Psoas muscle (tissue), 8 donors: Measurements from ENCODE around the gene CAD. TPM values are rescaled to one million over a fixed set of nuclear protein-coding genes. Genes with fewer than 3 reads are reported as not detected.
"Not testable (repeated sequence)": the region's sequence is repeated elsewhere in the genome, so short reads cannot be mapped to it uniquely, and the experiment has no call there.

Experiments
- ATAC-seq, 4 donors: fragments of 200-7000 bp; cut with Tn5 transposase; one replicate each; pipeline ENCODE4 v1.9.1; 2020; ENCODE audit warnings: moderate library complexity in 3 of 4, mild to moderate bottlenecking in 2 of 4
- DNase-seq, 2 donors: peaks; one replicate each; pipeline ENCODE4 v3.0.0-alpha.2; 2020
- H3K27ac ChIP-seq: fragments of 200-600 bp; one replicate; pipeline ENCODE4 v1.8.0; 2022
- H3K27me3 ChIP-seq, 3 donors: fragments of 200-600 bp in 1 of 3; one replicate each; pipeline versions ENCODE4 v1.6.1 to v1.8.0; 2013 to 2022; ENCODE audit warnings: low read length in 2 of 3, mild to moderate bottlenecking in 2 of 3, moderate library complexity in 1 of 3; ENCODE audit not compliant: insufficient read depth in 3 of 3
- H3K36me3 ChIP-seq, 2 donors: fragments of 200-600 bp in 1 of 2; one replicate each; pipeline versions ENCODE4 v1.6.1 to v1.8.0; 2013 to 2022; ENCODE audit warnings: low read depth in 1 of 2, mild to moderate bottlenecking in 1 of 2, moderate library complexity in 1 of 2; ENCODE audit not compliant: insufficient read depth in 1 of 2
- H3K4me1 ChIP-seq: fragments of 200-600 bp; one replicate; pipeline ENCODE4 v1.8.0; 2022
- H3K4me3 ChIP-seq: fragments of 200-600 bp; one replicate; pipeline ENCODE4 v1.8.0; 2022; ENCODE audit warnings: mild to moderate bottlenecking
- H3K9me3 ChIP-seq: fragments of 200-600 bp; one replicate; pipeline ENCODE4 v1.8.0; 2022
- CTCF ChIP-seq: fragments of 200-600 bp; IDR thresholded peaks from one replicate; pipeline ENCODE4 v1.8.0; 2022; ENCODE audit warnings: antibody characterized with exemption
- WGBS, 3 donors: extraction: QIAGEN DNeasy Blood & Tissue Kit; methylation state at CpG; one replicate each; pipeline versions ENCODE4 v1.1.6 to v1.1.7; 2013; 5-methylcytosine and 5-hydroxymethylcytosine counted together
- intact Hi-C, 2 donors: fragments of 100-400 bp; cut with DNase I; formaldehyde crosslinking; loops; one replicate each; pipeline versions ENCODE4 v1.11.0 to v1.14.2; 2022
- polyA plus RNA-seq, 3 donors: library from polyadenylated mRNA; stranded (reverse); fragments of 200-250 nt; gene quantifications; one replicate each; pipeline ENCODE4 v1.2.3, GENCODE V29; 2013
- total RNA-seq, 4 donors: library from RNA; stranded (reverse); fragmentation: NEBNext Ultra II Directional in 2 of 4; extraction: Animal tissue kit (Norgen Biotek cat#: 25700) in 2 of 4; gene quantifications; one replicate each; pipeline versions ENCODE4 v1.2.1 to v1.2.4, GENCODE V29; 2021 to 2023
- donor health status: healthy with polysubstance abuse.
- donor health status: DM: no; HTN: no; CAD: no; lungs with moderate emphysema.
- donor health status: Bipolar disorder and iron deficiency.
- donor health status: healthy.
- donor health status: DM: yes; HTN: yes; CAD: no.
- donor health status: DM: no; HTN: no; CAD: no.
- donor health status: DM: no; HTN: no; CAD: no.
- donor health status: DM: yes; HTN: yes; CAD: no.

The CAD gene
- total and polyA plus RNA-seq, 7 donors, result 5.9 to 13.6 (median 8.2) TPM

GRCh38 chr2:27270670-27271069, 53.5 kb downstream of the CAD start:
- no peaks in the 10 kb centered on the region for H3K9me3 ChIP-seq
- no peak for TF ChIP-seq CTCF
- no peak for ATAC-seq
- intact Hi-C loops, result no loop called here
- H3K4me3 ChIP-seq, result no peak overlapping the region
- H3K36me3 ChIP-seq, result no peaks in the 10 kb centered on the region
- WGBS, 3 donors, result 79 to 90% (median 82%) methylated on average over 2 of the region's 2 CpGs
- DNase-seq, result no peak
- no peak overlapping the region for H3K27ac ChIP-seq
- peaks cover 0 to 23% (median 3%) of the 10 kb centered on the region in 3 donors for H3K27me3 ChIP-seq
- no peaks in the 10 kb centered on the region for H3K4me1 ChIP-seq

DNA sequence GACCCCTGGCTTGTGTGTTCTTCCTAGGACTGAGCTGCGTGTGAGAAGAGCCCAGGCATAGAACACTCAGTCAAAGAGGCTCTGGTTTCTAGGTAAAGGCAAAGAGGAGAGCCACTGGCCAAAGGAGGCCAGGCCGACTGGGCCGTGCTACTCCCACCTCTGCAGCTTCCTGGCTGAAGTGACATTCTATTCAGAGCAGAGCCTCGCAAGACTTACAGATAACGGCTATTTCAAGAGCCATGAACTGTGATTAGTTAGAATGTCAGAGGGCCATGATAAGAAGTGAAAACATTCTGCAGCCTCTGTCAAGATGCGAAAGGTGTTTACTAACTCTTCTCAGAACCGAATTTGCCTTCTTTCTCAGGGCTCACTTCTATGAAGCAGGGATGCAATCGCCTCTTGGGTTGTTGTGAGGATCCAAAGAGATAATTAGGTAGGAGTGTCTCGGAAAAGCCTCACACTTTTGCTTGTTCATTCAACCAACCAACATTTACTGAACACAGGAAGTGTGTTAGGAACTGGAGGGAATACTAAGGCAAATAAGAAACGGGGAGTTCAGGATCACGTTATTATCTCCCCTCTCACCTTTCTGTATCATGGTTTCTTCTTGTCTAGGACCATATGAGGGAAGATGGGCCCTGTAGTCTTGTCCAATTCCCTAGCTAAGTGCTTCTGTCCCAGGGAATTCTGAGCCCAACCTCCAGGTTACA, 54.6 kb downstream of the CAD start:
- 75 to 78% (median 77%) methylated on average over 11 of the region's 11 CpGs for WGBS, 3 donors
- peaks cover 0 to 14% (median 3%) of the 10 kb centered on the region in 3 donors for H3K27me3 ChIP-seq
- ATAC-seq, result no peak
- no peak for TF ChIP-seq CTCF
- H3K9me3 ChIP-seq, result no peaks in the 10 kb centered on the region
- H3K27ac ChIP-seq, result no peak overlapping the region
- no peaks in the 10 kb centered on the region for H3K36me3 ChIP-seq
- intact Hi-C loops, result no loop called here
- H3K4me1 ChIP-seq, result no peaks in the 10 kb centered on the region
- no peak overlapping the region for H3K4me3 ChIP-seq
- DNase-seq, result no peak

DNA sequence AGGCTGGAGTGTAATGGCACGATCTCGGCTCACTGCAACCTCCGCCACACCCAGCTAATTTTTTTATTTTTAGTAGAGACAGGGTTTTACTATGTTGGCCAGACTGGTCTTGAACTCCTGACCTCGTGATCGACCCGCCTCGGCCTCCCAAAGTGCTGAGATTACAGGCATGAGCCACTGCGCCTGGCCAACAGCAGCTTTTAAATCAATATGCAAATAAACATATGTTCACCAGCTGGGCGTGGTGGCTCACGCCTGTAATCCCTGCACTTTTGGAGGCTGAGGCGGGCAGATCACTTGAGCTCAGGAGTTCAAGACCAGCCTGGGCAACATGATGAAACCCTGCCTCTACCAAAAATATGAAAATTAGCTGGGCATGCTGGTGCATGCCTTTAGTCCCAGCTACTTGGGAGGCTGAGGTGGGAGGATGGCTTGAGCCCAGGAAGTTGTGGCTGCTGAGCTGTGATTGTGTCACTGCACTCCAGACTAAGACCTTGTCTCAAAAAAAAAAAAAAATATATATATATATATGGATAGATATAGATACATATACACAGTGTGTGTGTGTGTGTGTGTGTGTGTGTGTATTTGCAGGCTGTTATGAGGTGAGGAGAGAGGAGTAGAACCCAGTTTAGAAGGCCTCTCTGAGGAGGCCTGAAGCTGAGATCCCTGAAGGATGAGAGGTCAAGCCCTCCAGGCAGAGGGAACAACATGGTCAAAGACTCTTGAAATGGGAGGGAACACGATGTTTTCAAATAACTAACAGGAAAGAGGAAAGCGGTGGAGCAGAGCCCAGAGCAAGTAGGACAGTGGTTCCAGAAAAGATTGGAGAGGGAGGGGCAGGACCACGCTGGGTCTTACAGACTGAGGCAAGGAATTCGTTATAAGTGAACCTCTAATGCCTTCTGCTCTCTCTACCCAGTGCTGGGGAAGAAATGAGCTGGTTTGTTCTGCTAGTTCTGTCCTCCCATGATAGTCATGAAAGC, 55.7 kb downstream of the CAD start:
- H3K27ac ChIP-seq, intact Hi-C loops, H3K9me3 ChIP-seq, DNase-seq, H3K27me3 ChIP-seq, H3K4me3 ChIP-seq, H3K36me3 ChIP-seq, H3K4me1 ChIP-seq, ATAC-seq: not testable (repeated sequence)
- 81 to 82% (median 81%) methylated on average over 15 of the region's 15 CpGs for WGBS, 3 donors

- ATAC-seq, result no peak
- Histone ChIP-seq H3K27me3 (peaks cover 0 to 2% (median 0%) of the 10 kb centered on the region in 3 donors), H3K4me1 (peaks cover 5% of the 10 kb centered on the region), H3K4me3 (no peak within 1 kb of the TSS), H3K27ac (no peak within 1 kb of the TSS), H3K9me3 (no peaks in the 10 kb centered on the region), H3K36me3 (no peaks in the 10 kb centered on the region)
- DNase-seq, result no peak
- intact Hi-C loops, result loop anchor here in 1 of 2 donors (5.0 kb wide), 2 partner anchors 58 to 178 kb away; partner anchors contain the start of gene CAD
- 83 to 85% (median 84%) methylated on average over 38 to 39 of the region's 39 CpGs for WGBS, 3 donors
- no peak for TF ChIP-seq CTCF
These were observed 58.3 kb downstream of the CAD start, which contains the start of gene DNAJC5G for GRCh38 chr2:27275211-27276150. Gene DNAJC5G (plus strand): TSS chr2:27275433. CDS start chr2:27276729, 1,296 bp downstream.
